Measurements from ENCODE around the gene HSD17B12. TPM values are rescaled to one million over a fixed set of nuclear protein-coding genes. Genes with fewer than 3 reads are reported as not detected.

Gene HSD17B12
- total RNA-seq, 1 donor from 2014 or later, result 99.8 TPM

DNA sequence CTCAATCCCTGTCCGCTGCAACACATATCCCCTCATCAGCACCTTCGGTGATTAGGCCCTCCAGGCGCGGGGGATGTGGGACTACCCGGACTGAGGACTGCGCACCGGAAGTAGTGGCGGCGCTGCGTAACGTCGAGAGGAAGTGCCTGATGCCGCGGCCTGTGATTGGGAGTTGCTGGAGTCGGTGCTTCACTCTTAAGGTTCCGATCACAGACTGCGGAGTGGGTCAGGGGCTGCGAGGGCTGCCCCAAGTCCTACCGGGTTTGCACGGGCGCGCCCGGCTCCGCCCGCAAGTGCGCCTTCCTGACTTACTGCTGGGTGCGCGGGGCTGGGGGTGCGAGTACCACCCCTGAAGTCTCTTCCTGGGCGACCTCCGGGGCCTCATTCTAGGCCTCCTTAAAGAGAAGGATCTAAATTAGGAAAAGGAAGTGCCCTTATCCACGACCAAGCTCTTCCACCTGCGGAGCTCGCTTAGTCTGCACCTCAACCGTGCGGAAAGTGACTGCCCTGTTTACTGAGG is 200.2 kb downstream of the HSD17B12 start, which contains the start of gene ALKBH3:
Gene ALKBH3, plus strand, starts transcription at position 192 of the 520 bp plus-strand sequence. CDS start 1,822 bp downstream, outside the sequence.
- peak; percentile 95 for DNase-seq
- Histone ChIP-seq H3K27ac (peak within 1 kb of the TSS; percentile 81), H3K36me3 (peaks cover 34% of the 10 kb centered on the region), H3K9me3 (no peaks in the 10 kb centered on the region), H3K27me3 (peaks cover 32% of the 10 kb centered on the region), H3K4me3 (peak within 1 kb of the TSS; percentile 96), H3K4me1 (peaks cover 17% of the 10 kb centered on the region)
- ATAC-seq, result peak; percentile 100
- TF ChIP-seq, protein P1, sequence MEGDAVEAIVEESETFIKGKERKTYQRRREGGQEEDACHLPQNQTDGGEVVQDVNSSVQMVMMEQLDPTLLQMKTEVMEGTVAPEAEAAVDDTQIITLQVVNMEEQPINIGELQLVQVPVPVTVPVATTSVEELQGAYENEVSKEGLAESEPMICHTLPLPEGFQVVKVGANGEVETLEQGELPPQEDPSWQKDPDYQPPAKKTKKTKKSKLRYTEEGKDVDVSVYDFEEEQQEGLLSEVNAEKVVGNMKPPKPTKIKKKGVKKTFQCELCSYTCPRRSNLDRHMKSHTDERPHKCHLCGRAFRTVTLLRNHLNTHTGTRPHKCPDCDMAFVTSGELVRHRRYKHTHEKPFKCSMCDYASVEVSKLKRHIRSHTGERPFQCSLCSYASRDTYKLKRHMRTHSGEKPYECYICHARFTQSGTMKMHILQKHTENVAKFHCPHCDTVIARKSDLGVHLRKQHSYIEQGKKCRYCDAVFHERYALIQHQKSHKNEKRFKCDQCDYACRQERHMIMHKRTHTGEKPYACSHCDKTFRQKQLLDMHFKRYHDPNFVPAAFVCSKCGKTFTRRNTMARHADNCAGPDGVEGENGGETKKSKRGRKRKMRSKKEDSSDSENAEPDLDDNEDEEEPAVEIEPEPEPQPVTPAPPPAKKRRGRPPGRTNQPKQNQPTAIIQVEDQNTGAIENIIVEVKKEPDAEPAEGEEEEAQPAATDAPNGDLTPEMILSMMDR (IDR thresholded peaks at IDR 0.05), result no peak
- intact Hi-C loops (cut with DNase I), result no loop called here

DNA sequence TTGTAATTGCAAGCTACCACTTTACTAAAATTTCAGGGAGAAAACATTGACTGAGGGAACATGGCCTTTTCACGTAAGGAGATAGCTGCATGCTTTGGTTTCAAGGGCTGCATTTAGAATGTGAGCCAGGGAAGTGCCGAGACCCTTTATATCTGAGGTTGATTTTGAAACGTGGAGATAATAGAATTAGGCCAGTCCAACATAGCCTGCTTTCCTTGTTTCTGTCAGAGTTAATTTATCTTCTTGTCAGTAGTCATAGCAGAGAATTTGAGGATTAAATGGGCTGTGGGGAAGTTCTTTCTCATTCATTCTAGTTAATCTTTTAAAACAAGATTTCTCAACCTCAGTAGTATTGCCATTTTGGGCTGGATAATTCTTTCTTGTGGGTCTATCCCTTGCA is 212.3 kb downstream of the HSD17B12 start:
- TF ChIP-seq, protein P1 (IDR thresholded peaks at IDR 0.05), result no peak
- ATAC-seq (no peak), DNase-seq (no peak)
- Histone ChIP-seq H3K4me1 (no peaks in the 10 kb centered on the region), H3K4me3 (no peak overlapping the region), H3K9me3 (no peaks in the 10 kb centered on the region), H3K36me3 (peaks cover 93% of the 10 kb centered on the region), H3K27ac (no peak overlapping the region), H3K27me3 (no peaks in the 10 kb centered on the region)
- intact Hi-C loops (cut with DNase I), result loop anchor here (5.0 to 10.0 kb wide), 2 partner anchors 52 to 144 kb away; partner anchors contain the start of gene C11orf96

DNA sequence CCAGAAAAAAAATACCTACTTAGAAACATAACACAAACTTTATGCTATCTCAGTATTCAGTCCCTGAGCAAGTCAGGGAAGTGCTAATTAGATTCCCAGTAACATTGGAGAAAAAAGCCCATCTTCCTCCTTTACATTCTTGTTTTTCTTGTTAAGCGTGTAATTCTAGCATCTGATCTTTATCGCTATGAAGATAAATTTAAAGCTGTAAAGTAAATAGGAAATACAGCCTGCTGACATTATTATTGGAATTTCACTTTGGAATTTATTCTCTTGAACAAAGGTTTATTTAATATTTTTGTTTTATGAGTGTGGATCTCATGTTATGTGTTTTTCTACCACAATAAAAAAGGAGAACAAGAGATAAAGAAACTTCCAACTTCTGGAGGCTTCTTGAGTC is 214.0 kb downstream of the HSD17B12 start:
- H3K27ac ChIP-seq, result no peak overlapping the region
- intact Hi-C loops (cut with DNase I), result loop anchor here (5.0 to 10.0 kb wide), 2 partner anchors 50 to 143 kb away; partner anchors contain the start of gene C11orf96
- TF ChIP-seq, protein P1 (IDR thresholded peaks at IDR 0.05), result no peak
- H3K9me3 ChIP-seq, result no peaks in the 10 kb centered on the region
- no peaks in the 10 kb centered on the region for H3K27me3 ChIP-seq
- peaks cover 95% of the 10 kb centered on the region for H3K36me3 ChIP-seq
- ATAC-seq (no peak), DNase-seq (no peak)
- H3K4me1 ChIP-seq, result no peaks in the 10 kb centered on the region
- H3K4me3 ChIP-seq, result no peak overlapping the region

DNA sequence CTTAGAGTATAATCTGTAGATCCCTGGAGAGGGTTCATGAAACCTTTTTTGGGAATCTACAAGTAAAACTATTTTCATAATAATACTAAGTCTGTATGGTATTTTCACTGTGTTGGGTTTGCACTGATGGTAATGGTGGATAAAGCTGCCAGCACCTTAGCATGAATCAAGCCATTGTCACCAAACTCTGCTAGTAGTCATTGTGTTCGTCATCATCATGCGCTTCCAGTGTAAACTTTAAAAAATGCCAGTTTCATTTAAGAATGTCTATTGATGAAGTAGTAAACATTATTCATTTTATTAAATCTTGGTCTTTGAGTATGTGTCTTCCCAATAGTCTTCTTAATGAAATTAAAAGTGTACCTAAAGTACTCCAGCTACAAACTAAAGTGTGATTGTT is 215.1 kb downstream of the HSD17B12 start:
- TF ChIP-seq, protein P1 (IDR thresholded peaks at IDR 0.05), result no peak
- Histone ChIP-seq H3K9me3 (no peaks in the 10 kb centered on the region), H3K4me3 (no peak overlapping the region), H3K27me3 (no peaks in the 10 kb centered on the region), H3K36me3 (peaks cover 88% of the 10 kb centered on the region), H3K4me1 (no peaks in the 10 kb centered on the region), H3K27ac (no peak overlapping the region)
- no peak for DNase-seq
- intact Hi-C loops (cut with DNase I), result loop anchor here (10.0 kb wide), 1 partner anchor 49 kb away; the partner anchor contains the start of gene C11orf96
- ATAC-seq, result no peak

DNA sequence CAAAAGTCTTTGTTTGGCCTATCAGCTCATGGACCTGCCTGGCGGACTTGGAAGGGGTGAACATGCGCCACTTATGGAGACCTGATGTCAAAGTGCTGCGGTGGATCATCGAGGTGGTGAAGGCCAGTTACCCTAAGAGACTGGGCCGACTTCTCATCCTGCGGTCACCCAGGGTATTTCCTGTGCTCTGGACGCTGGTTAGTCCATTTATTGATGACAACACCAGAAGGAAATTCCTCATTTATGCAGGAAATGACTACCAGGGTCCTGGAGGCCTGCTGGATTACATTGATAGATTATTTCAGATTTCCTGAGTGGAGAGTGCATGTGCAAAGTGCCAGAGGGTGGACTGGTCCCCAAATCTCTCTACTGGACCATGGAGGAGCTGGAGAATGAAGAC is 218.0 kb downstream of the HSD17B12 start:
- H3K27me3 ChIP-seq, result no peaks in the 10 kb centered on the region
- ATAC-seq (no peak), DNase-seq (no peak)
- no peaks in the 10 kb centered on the region for H3K4me1 ChIP-seq
- no peaks in the 10 kb centered on the region for H3K9me3 ChIP-seq
- intact Hi-C loops (cut with DNase I), result loop anchor here (10.0 kb wide), 1 partner anchor 46 kb away; the partner anchor contains the start of gene C11orf96
- no peak overlapping the region for H3K27ac ChIP-seq
- H3K4me3 ChIP-seq, result no peak overlapping the region
- TF ChIP-seq, protein P1 (IDR thresholded peaks at IDR 0.05), result no peak
- H3K36me3 ChIP-seq, result peaks cover 87% of the 10 kb centered on the region

All from upper lobe of right lung (tissue), 1 donor.